ENCODE results near the gene WDR93. TPM values are rescaled to one million over a fixed set of nuclear protein-coding genes. Genes with fewer than 3 reads are reported as not detected.

The WDR93 gene
- total RNA-seq, 1 donor from 2014 or later = not detected

DNA sequence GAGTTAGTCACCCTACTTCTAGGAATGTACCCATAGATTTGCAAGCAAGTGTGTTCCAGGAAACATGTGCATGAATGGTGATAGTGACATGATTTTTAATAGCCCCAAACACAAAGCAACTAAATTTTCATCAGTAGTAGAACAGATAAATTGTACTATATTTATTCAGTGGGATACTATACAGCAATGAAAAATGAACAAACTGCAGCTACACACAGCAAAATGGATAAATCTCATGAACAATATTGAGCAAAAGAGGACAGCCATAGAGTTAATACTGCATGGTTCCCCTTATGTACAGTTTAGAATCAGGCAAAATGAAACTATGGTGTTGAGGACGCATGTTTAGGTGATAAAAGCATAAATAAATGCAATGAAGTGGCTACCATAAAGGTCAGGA, 34.5 kb downstream of the WDR93 start:
- no peaks in the 10 kb centered on the region for H3K36me3 ChIP-seq (ENCODE audit: control insufficient read depth, insufficient read depth, low read length)
- H3K4me3 ChIP-seq (ENCODE audit: low read depth, low read length) = no peak overlapping the region
- no peaks in the 10 kb centered on the region for H3K27me3 ChIP-seq (ENCODE audit: control insufficient read depth, insufficient read depth, low read length)
- TF ChIP-seq, protein P1, sequence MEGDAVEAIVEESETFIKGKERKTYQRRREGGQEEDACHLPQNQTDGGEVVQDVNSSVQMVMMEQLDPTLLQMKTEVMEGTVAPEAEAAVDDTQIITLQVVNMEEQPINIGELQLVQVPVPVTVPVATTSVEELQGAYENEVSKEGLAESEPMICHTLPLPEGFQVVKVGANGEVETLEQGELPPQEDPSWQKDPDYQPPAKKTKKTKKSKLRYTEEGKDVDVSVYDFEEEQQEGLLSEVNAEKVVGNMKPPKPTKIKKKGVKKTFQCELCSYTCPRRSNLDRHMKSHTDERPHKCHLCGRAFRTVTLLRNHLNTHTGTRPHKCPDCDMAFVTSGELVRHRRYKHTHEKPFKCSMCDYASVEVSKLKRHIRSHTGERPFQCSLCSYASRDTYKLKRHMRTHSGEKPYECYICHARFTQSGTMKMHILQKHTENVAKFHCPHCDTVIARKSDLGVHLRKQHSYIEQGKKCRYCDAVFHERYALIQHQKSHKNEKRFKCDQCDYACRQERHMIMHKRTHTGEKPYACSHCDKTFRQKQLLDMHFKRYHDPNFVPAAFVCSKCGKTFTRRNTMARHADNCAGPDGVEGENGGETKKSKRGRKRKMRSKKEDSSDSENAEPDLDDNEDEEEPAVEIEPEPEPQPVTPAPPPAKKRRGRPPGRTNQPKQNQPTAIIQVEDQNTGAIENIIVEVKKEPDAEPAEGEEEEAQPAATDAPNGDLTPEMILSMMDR (IDR thresholded peaks at IDR 0.05; ENCODE audit: insufficient read depth, low read length, severe bottlenecking) = no peak
- no peak for FAIRE-seq
- DNase-seq (ENCODE audit: low read depth) = no peak

DNA sequence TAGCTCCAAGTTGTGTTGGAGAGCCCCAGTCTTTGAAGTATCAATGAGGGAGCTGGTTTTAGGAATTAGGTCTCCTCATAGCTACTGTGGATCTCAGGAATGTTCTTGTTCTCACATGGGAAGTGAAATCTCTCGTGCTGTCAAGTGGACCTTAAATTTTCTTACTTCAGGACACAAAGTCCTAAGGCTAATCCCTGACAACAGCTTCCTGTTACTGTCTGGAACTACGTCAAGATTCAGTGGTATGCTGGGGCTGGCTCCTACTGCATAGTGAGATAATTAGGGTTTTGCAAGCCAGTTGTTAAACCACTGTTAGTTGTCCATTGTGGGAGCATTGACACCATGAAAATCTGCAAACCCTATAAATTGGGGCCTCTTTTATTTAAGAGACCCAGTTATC, 37.6 kb downstream of the WDR93 start:
- TF ChIP-seq, protein P1 (IDR thresholded peaks at IDR 0.05; ENCODE audit: insufficient read depth, low read length, severe bottlenecking) = no peak

DNA sequence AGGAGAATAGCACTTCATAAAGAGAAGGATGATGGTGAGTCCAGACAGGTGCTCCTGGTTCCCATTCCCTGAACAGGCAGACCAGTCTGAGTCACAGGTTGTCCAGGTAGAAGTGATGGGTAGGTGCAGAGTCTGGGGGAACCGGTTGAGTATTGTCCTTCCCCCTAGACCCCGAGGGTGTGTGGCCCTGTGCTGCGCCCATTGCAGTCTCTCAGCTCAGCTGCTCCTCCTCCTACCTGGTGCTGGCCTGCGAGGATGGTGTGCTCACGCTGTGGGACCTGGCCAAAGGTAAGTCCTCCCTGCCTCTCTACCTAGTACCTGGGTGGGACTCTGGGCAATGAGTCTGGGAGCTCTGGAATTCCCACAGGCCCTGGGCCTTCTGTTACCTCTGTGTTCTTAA, 40.7 kb downstream of the WDR93 start:
- FAIRE-seq = no peak
- TF ChIP-seq, protein P1 (IDR thresholded peaks at IDR 0.05; ENCODE audit: insufficient read depth, low read length, severe bottlenecking) = no peak

More for the DNA sequence above, 37.6 kb downstream of the WDR93 start:
- Histone ChIP-seq H3K4me3 (ENCODE audit: low read depth, low read length) (no peak overlapping the region), H3K36me3 (ENCODE audit: control insufficient read depth, insufficient read depth, low read length) (no peaks in the 10 kb centered on the region), H3K27me3 (ENCODE audit: control insufficient read depth, insufficient read depth, low read length) (no peaks in the 10 kb centered on the region)
- FAIRE-seq (no peak), DNase-seq (ENCODE audit: low read depth) (no peak)

DNA sequence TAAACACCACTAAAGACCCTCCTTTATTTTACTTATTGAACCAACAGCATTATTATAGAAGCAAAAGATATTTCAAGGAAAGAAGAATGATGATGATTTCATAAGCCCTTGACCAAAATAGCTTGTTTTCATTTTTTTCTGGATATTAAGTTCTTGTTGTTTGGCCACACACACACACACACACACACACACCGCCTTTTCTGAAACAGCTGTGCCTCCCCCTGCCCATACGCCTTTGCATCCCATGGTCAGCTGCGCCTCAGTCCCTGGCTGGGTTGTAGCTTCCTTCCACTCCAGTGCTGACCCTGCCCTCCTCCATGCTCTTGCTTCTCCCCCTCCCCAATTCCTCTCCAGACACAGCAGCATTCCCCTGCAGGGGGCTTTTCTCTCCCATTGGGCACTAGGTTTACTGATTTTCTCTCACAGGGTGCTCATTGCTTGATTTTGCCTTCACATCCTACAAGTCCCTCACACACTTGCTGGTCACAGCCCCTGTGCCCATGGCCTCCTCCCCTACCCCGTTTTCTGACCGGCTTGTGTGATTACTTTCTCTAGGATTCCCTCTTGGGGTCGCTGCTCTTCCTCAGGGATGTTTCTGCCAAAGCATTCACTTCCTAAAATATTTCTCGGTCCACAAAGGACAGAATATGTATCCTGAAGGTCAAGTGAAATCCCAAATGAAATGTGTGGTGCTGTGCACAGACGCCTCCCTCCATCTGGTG, 42.0 kb downstream of the WDR93 start:
- peaks cover 2% of the 10 kb centered on the region for H3K27me3 ChIP-seq (ENCODE audit: control insufficient read depth, insufficient read depth, low read length)
- TF ChIP-seq, protein P1 (IDR thresholded peaks at IDR 0.05; ENCODE audit: insufficient read depth, low read length, severe bottlenecking) = no peak
- H3K36me3 ChIP-seq (ENCODE audit: control insufficient read depth, insufficient read depth, low read length) = no peaks in the 10 kb centered on the region
- DNase-seq (ENCODE audit: low read depth) (no peak), FAIRE-seq (no peak)
- no peak overlapping the region for H3K4me3 ChIP-seq (ENCODE audit: low read depth, low read length)

More for the DNA sequence above, 40.7 kb downstream of the WDR93 start:
- no peak for DNase-seq (ENCODE audit: low read depth)
- Histone ChIP-seq H3K4me3 (ENCODE audit: low read depth, low read length) (no peak overlapping the region), H3K27me3 (ENCODE audit: control insufficient read depth, insufficient read depth, low read length) (peaks cover 2% of the 10 kb centered on the region), H3K36me3 (ENCODE audit: control insufficient read depth, insufficient read depth, low read length) (no peaks in the 10 kb centered on the region)

DNA sequence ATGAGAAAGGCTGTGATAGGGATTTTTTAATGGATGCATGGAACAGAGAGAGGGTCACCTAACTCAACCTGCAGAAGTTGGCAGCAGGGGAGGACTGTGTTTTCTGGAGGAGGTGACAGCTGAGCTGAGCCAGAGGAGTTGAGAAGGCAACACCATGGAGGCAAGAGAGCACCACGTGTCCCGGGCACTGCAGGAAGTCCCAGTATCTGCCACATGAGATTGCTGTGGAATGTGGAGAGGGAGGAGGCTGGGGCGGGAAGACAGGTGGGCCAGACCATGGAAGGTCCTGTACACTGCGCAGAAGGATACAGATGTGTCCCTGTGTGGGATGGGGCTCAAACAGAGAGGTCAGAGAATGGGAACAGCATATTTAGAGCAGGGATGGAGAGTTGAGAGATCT, 45.2 kb downstream of the WDR93 start:
- no peaks in the 10 kb centered on the region for H3K36me3 ChIP-seq (ENCODE audit: control insufficient read depth, insufficient read depth, low read length)
- FAIRE-seq = no peak
- H3K27me3 ChIP-seq (ENCODE audit: control insufficient read depth, insufficient read depth, low read length) = peaks cover 2% of the 10 kb centered on the region
- DNase-seq (ENCODE audit: low read depth) = no peak
- no peak overlapping the region for H3K4me3 ChIP-seq (ENCODE audit: low read depth, low read length)
- TF ChIP-seq, protein P1 (IDR thresholded peaks at IDR 0.05; ENCODE audit: insufficient read depth, low read length, severe bottlenecking) = no peak

DNA sequence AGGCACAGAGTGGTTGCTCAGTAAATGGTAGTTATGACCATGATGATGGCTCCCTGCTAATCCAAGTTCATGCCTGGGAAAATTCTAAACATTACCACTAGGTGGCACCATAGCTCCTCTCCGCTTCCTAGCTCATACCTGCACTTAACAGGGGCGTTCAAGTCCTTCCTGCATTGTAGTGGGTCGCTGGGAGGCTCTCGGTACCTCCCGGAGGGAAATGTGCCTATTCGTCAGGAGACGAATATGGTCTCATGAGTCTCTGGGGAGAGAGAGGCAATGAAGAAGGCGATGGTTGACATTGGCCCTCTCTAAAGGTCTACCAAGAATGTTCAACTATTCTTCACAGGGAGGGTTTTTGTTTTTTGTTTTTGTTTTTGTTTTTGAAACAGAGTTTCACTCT, 49.5 kb downstream of the WDR93 start:
- peak; percentile 79 for FAIRE-seq
- peak; percentile 71 for DNase-seq (ENCODE audit: low read depth)
- H3K36me3 ChIP-seq (ENCODE audit: control insufficient read depth, insufficient read depth, low read length) = no peaks in the 10 kb centered on the region
- TF ChIP-seq, protein P1 (IDR thresholded peaks at IDR 0.05; ENCODE audit: insufficient read depth, low read length, severe bottlenecking) = peak; percentile 84
- H3K27me3 ChIP-seq (ENCODE audit: control insufficient read depth, insufficient read depth, low read length) = peaks cover 2% of the 10 kb centered on the region
- no peak overlapping the region for H3K4me3 ChIP-seq (ENCODE audit: low read depth, low read length)

Data from bronchial epithelial cell (primary cell).